Measurements from ENCODE around the gene CDS1. TPM values are rescaled to one million over a fixed set of nuclear protein-coding genes. Genes with fewer than 3 reads are reported as not detected.
"Not testable (repeated sequence)": the region's sequence is repeated elsewhere in the genome, so short reads cannot be mapped to it uniquely, and the experiment has no call there.

Gene CDS1
- polyA plus RNA-seq, 1 donor: 28.2 TPM

DNA sequence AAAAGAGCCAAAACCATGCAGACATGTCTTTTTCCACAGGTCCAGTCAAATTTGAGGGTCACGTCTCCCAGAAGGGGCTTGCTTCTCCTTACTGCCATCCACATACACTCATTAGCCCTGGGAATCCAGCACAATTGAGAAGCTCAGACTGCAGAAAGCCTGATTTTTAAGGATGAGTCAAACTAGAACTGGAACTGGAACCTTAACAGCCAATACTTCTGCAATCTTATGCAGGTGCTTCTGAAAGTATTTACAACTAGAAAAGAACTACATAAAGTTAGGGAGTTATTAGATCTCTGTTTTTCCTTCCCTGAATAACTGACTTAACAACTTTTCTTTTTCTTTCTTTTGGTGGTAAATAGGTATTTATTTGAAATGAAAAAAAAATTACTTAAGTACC is 86.3 kb downstream of the CDS1 start:
- no peak for DNase-seq

GRCh38 chr4:84672177-84672576 is 89.2 kb downstream of the CDS1 start:
- no peak for DNase-seq

GRCh38 chr4:84673475-84674240 is 90.7 kb downstream of the CDS1 start:
- peak; percentile 30 for DNase-seq

DNA sequence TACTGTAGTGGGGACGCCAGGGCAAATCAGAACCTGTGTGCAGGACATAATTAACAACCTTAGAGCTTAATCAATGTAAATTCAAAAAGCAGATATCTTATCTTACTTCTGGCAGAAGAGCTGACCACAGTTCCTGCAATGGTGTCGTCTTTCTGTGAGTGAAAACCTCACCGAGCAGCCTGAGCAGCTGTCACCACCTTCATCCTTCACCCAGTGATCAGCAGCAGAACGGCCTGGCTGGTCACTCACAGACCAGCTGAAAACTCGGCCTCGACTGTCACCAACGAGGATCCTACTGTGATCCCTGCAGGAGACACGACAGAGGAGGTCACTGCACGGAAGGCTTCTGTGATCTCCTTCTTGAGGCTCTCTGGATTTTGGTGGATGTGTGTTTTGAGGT is 94.2 kb downstream of the CDS1 start:
- DNase-seq: no peak

GRCh38 chr4:84677995-84678394 is 95.1 kb downstream of the CDS1 start:
- DNase-seq: no peak

GRCh38 chr4:84678976-84679744 is 96.2 kb downstream of the CDS1 start:
- DNase-seq: no peak

- no peak for DNase-seq
Observed at GRCh38 chr4:84680956-84681355, 98.0 kb downstream of the CDS1 start.

DNA sequence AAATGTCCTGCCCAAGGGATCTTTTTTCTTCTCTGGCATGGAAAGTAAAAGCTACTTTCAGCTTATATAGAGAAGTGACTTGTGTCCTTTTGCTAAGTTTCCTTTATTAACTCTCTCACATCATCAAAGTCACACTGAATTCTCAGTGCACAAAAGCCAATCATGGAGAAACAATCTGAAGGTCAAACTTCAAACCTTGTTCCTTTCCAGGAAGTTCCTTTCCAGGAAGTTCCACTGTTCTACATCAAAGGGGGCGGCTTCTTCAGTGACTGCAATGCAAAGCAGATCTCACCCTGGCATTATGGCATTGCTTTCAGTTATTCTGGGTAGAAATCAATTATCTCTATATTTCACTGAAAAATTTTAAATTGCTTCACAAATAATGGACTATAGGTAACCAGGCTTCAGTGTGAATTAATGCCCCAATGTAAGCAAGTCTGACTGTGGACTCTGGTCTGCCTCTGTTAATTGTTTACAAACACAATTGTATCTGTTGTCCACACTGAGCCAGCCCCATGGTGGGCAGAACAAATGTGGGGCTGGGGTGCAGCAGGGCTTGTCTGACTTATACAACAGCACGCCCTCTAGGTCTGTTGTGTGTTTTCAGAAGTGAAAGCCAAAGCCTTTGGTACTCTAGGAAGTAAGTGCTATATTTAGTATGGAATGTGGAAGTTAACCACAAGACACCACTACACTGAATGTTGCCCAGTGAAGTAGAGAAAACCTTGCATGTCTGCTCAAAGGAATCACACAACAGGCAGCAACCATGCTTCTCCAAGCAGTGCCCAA is 98.8 kb downstream of the CDS1 start:
- no peak for DNase-seq

GRCh38 chr4:84682661-84683060 is 99.7 kb downstream of the CDS1 start:
- DNase-seq: not testable (repeated sequence)

DNA sequence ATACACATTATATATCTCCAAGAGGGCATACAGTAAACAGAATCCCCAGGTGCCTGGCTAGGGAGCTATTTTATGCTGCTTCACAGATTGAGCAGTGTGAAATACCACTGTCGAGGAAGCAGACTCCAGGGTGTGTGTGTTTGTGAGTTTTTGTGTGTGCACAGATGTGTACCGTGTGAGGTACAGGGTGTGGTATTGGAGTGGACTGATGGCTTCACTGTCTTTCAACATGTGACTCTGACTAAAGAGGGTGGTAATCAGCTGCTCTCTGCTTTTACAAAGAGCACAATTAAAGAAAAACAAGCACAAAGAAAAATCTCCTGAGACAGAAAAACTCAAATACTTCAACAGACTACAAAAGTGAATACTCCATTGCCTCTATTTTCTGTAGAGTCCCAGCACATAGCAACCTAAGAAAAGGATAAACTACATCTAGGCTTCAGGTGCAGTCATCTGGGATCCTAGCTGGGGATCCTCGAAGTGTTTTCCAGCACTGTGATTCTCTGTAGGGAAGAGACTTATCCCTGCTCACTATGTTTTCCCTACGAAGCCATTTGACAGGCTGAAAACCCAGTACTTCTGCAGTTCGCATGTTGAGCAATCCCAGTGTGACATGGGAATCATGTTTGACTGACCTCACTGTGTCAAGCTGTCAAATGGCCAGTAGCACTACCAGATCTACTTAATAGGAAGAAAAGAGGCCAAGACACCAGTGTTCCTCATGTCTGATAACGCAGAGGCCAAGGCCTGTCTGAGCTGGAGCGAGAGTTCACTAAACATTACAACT is 100.3 kb downstream of the CDS1 start:
- no peak for DNase-seq

- no peak for DNase-seq
Observed at GRCh38 chr4:84684361-84684760, 101.4 kb downstream of the CDS1 start.

DNA sequence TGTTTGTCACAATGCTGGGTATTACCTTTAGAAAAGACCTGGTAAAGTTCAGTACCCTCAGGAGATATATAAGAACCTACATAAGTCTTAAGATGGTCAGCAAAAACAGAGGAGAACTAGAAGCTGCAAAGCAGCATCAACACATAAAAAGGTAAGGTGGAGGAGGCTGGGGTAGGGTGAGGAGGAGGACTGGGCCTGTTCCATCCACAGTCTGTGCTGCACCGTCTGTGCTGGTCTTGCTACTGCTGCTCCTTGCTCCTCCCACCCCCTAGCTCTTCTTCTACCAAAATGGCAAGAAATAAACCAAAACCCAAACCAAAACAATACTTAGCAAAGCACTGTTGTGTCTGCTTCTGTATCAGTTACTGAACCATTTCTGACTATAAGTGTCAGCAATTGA is 102.2 kb downstream of the CDS1 start:
- no peak for DNase-seq

GRCh38 chr4:84688605-84689004 is 105.7 kb downstream of the CDS1 start:
- no peak for DNase-seq

DNA sequence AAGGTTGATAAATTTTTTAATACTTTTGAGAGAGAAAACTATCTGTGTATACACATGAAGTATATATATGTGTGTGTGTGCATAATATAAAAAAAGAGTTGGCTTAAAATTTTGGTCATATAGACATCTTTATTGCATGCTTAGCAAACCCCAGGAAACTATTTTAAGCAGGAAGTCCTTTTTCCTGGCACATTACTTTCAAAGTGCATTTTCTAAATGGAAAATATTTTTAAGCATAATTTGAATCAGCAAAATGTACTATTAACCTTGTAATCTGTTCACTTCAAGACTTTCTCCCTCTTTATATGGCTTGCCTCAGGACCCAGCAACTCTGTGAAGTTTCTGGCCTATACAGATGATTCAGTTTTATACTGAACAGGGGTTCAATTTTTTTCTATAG is 106.3 kb downstream of the CDS1 start:
- no peak for DNase-seq

GRCh38 chr4:84690481-84690880 is 107.6 kb downstream of the CDS1 start:
- no peak for DNase-seq

GRCh38 chr4:84691170-84691691 is 108.3 kb downstream of the CDS1 start:
- DNase-seq: no peak

DNA sequence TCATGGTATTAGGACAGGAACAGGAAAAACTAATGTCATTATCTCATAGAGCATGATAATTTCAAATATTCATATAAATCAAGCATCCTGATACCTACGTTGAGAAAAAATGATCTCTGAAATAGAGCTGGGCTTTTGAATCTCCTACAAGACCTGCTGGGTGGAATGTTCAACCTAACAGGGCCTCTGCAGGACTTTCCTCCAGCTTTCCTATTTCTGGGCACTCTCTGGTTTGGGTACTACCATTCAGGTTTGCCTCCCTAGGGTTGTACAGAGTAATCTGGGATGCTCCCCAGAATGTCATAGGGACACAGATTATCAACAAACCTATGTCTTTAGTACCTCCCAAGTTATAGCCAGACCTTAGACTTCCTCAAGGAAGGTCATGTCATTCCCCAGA is 108.9 kb downstream of the CDS1 start:
- DNase-seq: no peak

DNA sequence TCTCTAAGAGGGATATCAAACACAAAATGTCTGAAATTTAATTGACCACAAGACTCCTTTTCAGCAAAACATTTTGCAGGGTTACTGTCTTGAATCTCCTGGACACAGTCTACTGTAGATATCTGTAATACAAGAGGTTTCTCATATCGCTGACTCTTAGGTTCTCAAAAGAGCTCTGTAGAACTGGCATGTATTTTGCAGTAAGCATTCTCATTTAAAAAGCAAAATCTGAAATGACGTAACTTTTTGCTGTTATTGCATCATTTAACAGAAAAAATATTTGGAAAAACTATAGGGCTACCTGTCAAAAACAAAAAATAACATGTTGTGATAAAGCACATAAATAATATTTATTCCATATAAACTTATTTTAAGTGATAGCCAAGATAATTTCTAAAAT is 114.2 kb downstream of the CDS1 start:
- DNase-seq: no peak

- DNase-seq: no peak
Observed at GRCh38 chr4:84697615-84698201, 114.8 kb downstream of the CDS1 start.

GRCh38 chr4:84699001-84699671 is 116.2 kb downstream of the CDS1 start:
- DNase-seq: no peak
